ENCODE data around the gene MEF2D.

GRCh38 chr1:156428746-156429288 lies 71.8 kb downstream of the MEF2D start:
- TF ChIP-seq, protein P1, sequence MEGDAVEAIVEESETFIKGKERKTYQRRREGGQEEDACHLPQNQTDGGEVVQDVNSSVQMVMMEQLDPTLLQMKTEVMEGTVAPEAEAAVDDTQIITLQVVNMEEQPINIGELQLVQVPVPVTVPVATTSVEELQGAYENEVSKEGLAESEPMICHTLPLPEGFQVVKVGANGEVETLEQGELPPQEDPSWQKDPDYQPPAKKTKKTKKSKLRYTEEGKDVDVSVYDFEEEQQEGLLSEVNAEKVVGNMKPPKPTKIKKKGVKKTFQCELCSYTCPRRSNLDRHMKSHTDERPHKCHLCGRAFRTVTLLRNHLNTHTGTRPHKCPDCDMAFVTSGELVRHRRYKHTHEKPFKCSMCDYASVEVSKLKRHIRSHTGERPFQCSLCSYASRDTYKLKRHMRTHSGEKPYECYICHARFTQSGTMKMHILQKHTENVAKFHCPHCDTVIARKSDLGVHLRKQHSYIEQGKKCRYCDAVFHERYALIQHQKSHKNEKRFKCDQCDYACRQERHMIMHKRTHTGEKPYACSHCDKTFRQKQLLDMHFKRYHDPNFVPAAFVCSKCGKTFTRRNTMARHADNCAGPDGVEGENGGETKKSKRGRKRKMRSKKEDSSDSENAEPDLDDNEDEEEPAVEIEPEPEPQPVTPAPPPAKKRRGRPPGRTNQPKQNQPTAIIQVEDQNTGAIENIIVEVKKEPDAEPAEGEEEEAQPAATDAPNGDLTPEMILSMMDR (IDR thresholded peaks at IDR 0.05; ENCODE audit: low read length) = no peak
- TF ChIP-seq EZH2 (IDR thresholded peaks at IDR 0.05; ENCODE audit: borderline replicate concordance, low read length) = no peak
